Measurements from ENCODE around the gene PIAS1.
A peak's percentile ranks its signal among the peaks of the same experiment; 100 is the strongest.
"Not testable (repeated sequence)": the region's sequence is repeated elsewhere in the genome, so short reads cannot be mapped to it uniquely, and the experiment has no call there.

PIAS1 gene

DNA sequence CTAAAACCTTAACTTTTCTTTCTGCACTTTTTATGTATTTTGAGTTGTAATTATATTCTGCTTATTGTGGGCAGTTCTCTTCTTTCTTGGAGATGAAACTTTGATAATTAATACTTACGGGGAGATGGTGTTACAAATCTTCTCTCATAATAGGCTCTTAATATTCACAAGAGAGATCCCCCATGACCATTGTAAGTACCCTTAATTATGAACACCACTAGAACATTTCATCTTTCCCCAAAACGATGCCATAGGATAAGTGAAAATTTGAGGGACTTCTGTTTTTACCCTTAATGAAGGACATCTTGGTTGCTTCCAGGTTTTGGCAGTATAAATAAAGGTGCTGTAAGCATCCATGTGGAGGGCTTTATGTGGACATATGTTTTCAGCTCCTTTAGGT lies 60.7 kb downstream of the PIAS1 start:
- DNase-seq (ENCODE audit: low read depth, low spot score): no peak

DNA sequence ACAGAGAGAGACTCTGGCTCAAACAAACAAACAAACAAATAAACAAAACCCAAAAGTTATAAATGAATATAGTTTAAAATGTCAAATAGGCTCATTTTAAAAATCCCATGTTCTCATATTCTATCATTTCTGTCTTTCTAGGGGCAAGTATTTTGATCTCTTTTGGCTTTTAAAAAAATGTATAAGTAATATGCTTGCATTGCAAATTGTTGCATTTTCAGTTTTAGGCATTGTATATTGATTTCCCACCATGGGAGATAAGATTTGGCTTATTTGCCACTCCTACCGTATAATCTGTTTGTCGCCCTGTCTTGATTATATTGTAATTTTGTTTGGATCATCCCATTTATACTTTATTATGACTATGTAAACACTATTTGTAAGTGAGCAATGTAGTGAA lies 70.6 kb downstream of the PIAS1 start:
- no peak for DNase-seq (ENCODE audit: low read depth, low spot score)

DNA sequence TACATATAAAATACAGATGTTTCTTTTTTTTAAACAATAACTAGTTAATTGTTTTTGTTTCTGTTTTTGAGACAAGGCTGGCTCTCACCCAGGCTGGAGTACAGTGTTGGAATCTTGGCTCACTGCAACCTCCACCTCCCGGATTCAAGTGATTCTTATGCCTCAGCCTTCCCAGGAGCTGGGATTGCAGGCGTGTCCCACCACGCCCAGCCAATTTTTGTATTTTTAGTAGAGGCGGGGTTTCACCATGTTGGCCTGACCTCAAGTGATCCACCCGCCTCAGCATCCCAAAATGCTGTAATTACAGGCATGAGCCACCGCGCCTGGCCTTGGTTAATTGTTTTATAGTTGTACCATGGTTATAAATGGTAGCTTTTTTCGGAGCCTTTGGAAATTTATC lies 72.3 kb downstream of the PIAS1 start:
- no peak for DNase-seq (ENCODE audit: low read depth, low spot score)

DNA sequence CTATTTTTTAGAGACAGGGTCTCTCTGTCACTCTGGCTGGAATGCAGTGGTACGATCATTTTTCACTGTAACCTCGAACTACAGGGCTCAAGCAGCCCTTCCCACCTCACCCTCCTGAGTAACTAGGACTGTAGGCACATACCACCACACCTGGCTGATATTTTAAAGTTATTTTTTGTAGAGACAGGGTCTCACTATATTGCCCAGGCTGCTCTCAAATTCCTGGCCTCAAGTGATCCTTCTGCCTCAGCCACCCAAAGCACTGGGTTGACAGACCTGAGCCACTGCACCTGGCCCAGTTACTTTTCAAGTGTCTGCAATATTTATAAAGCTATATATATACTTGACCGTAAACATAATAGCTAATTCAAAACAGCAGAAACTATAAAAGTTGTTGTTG lies 75.0 kb downstream of the PIAS1 start:
- no peak for DNase-seq (ENCODE audit: low read depth, low spot score)

DNA sequence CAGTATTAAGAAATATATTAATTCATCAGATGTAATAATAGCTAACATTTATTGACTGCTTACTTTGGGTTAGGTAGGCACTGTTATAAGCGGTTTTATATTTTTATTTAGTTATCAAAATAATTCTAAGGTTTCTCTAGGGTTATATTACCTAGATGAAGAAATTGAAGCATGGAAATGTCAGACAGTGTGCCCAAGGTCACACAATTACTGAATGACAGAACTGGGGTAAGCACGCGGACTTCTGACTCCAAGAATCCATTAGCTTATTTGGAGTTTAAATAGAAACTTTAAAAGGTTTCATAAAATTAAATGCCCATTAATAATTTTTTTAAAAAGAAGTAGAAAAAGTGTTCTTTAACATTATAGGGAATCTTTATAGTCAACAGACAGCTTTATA lies 76.7 kb downstream of the PIAS1 start:
- DNase-seq (ENCODE audit: low read depth, low spot score): no peak

DNA sequence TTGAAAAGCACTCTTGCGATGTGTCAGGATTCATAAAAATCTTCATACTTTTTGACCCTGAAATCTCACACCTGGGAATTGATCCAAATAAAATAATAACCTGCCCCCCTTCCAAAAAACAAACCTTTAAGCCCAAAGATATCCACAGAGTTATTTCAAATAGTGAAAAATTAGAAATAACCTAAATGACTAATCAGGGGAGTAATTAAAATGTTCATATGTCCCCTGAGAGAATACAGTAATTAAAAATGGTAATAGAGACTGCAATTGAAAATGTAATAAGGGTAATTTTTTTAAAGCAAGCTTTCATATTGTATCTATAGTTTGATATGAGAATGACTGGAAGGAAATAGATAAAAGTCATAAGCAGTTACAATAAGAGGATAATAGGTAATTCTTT lies 83.0 kb downstream of the PIAS1 start:
- DNase-seq (ENCODE audit: low read depth, low spot score): no peak

DNA sequence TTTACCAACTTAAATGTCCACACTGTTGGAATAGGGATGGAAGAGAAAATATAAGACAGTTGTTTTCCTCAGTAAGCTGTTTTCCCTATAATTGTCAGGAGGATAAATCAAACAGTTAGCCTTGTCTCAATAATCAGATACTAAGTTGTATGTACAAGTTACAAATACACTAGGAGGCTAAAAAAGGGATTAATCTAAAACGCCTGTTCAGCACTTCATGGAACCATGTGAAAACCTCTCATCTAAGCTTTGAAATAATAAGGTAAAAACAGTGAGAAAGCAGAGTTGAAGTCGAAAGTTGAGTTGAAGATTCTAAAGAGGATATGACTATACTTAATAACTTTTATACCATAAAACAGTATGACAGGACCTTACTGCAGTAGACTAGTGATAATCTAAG lies 89.0 kb downstream of the PIAS1 start:
- no peak for DNase-seq (ENCODE audit: low read depth, low spot score)

DNA sequence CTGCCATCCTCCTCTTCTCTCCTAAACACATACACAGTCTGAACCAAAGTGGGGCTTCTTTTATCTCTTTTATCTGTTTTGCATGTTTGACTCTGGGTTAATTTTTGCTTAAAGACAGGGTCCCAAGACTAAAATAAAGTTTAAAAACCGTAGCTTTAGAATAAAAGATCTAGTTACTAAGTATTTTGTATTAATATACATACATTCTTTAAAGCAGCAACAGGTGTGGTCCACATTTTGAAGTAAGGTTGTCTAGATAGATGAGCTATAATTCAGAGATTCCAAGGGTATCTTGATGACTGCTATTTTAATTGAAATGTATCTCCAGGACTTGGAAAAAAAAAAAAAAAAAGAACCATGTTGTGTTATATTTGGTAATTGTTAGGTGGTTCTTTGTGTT lies 89.7 kb downstream of the PIAS1 start:
- no peak for DNase-seq (ENCODE audit: low read depth, low spot score)

DNA sequence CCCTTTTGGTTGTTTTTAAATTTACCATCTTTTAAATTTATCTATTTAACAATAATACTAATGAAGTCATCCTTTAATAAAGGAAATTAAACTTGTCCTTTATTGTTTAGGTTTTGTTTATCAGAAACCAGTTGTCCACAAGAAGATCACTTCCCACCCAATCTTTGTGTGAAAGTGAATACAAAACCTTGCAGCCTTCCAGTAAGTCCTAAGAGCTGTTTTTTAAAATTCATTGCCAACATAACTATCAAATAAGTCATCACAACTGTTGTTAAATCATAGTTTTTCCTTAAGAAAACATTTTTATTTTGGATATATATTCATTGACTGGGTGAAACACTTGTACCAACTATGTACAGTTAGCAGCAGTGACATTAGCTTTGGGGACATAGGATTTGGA lies 91.6 kb downstream of the PIAS1 start:
- DNase-seq (ENCODE audit: low read depth, low spot score): no peak

DNA sequence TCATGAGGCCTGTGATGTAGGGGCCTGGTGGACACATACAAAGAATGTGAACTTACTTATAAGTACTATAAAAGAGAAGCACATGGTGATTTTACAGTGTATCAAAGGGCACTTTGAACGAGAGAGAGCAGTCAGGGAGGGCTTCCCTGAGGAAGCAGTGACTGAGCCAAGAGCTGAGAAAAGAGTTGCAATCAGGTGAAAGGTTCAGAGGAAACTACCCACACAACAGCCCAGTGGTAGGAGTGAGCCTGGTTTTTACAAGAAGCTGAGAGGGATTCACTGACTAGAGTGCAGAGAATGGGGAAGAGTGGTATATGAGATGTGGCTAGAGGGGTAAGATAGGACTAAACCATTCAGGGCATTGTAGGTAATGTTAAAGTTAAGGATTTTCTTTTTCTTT lies 93.9 kb downstream of the PIAS1 start:
- no peak for DNase-seq (ENCODE audit: low read depth, low spot score)

DNA sequence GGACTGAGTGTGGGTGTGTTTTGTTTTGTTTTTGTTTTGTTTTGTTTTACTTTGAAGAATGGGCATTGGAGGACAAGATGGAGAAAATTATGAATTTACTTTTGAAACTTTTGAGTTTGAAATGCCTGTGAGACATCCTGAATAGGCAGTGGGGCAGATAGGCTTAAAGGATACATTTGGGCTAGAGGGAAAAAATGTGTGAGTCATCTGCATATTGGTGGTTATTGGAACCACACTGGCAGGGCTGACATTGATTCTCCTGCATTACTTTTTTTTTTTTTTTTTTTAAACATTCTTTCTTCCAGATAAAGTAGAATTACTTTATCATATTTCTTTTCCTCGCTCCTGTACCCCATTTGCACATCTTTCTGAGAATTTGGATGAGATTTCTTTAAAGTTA lies 94.9 kb downstream of the PIAS1 start:
- no peak for DNase-seq (ENCODE audit: low read depth, low spot score)

DNA sequence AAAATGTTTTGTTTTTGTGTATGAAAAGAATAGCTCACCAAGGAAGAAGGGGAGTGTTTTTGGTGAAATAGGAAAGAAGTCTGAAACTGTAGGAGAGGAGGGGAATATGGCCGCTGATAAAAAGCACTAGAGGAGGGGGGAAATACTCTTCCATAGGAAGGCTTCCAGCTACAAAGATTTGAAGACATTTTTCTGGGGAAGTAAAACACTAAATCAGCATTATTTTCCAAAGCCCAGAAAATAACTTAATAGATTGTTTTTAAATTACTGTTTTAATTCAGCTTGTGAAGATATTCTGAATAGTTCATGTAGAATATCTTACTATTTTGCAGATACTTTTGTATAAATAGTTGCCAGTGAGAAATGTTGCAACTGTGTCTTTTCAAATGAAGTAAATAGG lies 96.1 kb downstream of the PIAS1 start:
- no peak for DNase-seq (ENCODE audit: low read depth, low spot score)

DNA sequence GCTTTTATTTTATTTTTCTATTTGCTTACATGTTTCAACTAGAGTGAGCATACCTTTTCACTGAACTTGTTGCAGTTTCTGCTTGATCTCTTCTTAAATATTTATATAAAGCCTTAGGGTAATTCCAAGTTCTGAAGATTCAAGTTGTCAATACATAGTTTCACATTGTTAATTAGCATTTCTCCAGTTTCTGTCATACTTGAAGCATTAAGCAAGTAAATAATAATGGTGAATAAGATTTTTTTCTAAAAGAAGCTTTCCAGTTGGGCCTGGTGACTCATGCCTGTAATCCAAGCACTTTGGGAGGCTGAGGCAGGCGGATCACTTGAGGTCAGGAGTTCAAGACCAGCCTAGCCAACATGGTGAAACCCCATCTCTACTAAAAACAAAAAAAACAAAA lies 97.2 kb downstream of the PIAS1 start:
- DNase-seq (ENCODE audit: low read depth, low spot score): no peak

DNA sequence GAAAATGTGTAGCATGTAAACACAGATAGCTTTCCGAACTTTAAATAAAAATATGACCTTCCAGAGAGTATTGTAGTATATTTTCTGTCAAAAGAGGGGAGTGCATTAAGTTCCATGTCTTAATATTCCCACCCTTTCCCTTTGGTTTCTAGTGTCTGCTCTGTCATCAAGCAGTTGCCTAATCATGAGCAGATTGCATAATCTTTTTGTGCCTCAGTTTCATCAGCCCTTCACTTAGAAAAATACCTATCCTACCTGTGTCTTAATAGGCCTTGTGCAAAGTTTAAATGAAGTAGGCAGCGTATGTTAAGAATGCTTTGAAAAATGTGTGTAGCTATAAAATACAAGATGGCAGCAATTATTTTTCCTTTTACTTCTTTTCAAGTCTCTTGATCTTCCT lies 98.2 kb downstream of the PIAS1 start:
- no peak for DNase-seq (ENCODE audit: low read depth, low spot score)

DNA sequence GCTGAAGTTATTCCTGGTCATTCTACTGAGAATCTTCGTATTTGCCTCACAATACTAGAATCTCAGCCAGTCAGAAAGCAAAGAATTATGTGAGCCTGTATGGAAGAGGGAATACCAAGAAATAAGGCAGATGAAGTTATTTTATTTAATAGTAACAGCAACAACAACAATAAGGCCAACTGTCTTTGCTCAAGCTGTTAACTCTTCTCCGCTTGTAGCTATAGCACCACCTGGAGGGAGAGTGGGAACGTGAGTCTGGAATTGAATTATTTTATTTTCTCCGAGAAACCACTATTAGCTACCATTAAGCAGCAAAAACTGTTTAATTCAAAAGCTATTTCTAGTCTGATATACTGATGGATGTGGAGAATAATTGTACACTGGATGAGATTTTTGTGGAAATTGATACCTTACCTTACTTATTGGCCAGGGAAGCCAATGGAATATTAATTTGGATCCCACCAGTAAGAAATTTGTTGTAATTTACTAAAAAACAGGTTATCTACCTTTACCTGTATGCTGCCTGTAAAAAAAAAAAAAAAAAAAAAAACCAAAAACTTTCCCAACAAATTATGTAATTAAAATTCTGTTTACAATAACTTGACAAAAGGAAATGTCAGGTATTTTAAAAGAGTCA lies 100.9 kb downstream of the PIAS1 start:
- DNase-seq (ENCODE audit: low read depth, low spot score): peak; percentile 46

DNA sequence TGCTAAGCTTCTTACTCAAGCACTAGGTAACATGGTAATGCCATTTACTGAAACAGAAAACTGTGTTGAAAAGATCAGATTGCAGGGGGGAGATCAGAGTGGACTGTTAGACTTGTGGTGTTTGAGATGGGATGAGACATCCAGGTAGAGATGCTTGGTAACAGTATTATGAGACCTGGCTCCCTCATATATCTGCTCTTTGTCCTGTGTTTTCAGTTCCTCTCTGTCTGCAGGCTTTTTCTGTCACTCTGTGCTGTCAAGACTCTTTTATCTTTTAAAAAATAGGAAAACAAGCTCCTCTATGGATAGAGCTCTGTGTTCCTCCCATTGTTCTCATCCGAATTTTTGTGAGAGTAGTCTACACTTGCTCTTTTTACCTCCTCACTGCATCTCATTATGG lies 103.0 kb downstream of the PIAS1 start:
- no peak for DNase-seq (ENCODE audit: low read depth, low spot score)

DNA sequence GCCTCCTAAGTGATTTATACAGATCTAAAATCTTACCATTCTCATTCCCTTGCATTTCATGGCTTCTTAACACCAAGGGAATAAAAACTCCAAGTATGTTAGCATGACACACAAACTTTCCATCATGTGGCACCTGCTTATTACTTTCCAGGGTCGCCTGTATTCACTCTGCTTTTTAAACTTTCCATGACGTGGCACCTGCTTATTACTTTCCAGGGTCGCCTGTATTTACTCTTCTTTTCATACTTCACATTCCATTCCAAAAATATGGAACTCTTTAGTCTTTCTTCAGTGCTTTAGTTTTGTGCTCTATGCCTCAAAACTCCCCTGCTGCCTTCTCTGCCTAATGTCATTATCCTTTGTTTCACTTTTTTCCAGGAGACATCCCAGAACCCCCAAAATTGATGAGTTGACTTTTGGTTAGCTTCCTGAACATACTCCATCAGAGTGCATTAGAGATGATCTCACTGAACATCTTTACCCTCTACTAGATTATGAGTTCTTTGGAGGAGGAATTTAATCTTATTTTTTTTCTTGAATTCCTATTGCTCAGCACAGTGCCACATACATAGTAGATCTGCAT lies 104.0 kb downstream of the PIAS1 start:
- no peak for DNase-seq (ENCODE audit: low read depth, low spot score)

DNA sequence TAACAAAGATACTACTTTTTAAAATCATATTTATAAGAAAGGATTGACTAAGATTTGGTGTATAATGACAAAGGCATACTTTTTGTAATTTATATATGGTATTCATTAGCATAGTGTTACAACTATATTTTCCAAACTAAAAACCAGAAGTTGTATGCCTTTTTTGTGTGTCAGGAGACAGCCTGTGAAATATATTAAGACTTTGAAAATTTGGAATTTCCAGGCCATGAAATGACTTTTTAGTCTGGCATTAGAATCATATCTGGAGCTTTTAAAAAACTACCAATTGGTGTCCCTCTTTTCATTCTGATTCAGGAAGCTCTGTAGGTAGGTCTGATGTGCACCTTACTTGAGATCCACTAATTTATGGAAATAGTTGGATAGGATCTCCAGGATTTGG lies 109.1 kb downstream of the PIAS1 start:
- no peak for DNase-seq (ENCODE audit: low read depth, low spot score)

DNA sequence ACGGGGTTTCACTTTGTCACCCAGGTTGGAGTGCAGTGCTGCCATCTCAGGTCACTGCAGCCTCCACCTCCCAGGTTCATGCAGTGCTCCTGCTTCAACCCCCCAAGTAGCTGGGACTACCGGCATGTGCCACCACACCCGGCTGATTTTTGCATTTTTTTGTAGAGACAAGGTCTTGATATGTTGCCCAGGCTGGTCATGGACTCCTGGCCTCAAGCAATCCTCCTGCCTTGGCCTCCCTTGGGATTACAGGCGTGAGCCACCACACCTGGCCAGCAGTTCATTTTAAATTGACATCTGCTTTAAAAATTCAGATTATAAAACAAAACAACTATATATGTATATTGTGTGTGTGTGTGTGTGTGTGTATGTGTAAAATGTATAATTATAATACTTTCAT lies 112.7 kb downstream of the PIAS1 start:
- DNase-seq (ENCODE audit: low read depth, low spot score): no peak

DNA sequence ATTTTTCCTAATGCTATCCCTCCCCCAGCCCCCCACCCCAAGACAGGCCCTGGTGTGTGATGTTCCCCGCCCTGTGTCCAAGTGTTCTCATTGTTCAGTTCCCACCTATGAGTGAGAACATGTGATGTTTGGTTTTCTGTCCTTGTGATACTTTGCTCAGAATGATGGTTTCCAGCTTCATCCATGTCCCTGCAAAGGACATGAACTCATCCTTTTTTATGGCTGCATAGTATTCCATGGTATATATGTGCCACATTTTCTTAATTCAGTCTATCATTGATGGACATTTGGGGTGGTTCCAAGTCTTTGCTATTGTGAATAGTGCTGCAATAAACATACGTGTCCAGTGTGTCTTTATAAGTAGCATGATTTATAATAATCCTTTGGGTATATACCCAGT lies 117.9 kb downstream of the PIAS1 start:
- DNase-seq (ENCODE audit: low read depth, low spot score): not testable (repeated sequence)

DNA sequence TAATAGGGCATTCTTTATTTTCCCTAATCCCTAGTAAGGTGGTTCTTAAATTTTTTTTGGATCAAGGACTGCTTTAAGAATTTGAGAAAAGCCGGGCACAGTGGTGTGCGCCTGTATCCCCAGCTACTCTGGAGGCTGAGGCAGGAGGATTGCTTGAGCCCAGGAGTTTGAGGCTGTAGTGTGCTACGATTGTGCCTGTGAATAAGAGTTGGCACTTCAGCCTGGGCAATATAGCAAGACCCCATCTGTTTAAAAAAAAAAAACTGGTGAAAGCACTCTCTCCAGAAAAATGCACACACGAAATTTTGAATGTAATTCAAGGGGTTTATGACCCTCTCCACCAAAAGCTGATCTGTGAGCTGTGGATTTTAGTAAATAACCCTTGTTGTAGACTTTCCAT lies 119.0 kb downstream of the PIAS1 start:
- DNase-seq (ENCODE audit: low read depth, low spot score): no peak

DNA sequence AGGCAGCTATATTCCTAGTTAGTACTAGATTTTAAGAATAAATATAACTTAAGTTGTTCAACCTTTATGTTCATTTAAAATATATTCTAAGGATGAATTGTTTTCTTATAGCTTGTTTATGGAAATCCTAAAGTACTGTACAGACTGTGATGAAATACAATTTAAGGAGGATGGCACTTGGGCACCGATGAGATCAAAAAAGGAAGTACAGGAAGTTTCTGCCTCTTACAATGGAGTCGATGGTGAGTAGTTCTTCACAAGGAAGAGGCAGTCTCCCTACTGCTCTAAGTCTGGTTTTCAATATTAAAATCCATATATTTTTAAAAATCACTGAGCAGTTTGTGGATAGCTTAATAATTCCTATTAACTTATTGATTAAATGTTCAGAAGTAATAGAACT lies 121.4 kb downstream of the PIAS1 start:
- DNase-seq (ENCODE audit: low read depth, low spot score): no peak

DNA sequence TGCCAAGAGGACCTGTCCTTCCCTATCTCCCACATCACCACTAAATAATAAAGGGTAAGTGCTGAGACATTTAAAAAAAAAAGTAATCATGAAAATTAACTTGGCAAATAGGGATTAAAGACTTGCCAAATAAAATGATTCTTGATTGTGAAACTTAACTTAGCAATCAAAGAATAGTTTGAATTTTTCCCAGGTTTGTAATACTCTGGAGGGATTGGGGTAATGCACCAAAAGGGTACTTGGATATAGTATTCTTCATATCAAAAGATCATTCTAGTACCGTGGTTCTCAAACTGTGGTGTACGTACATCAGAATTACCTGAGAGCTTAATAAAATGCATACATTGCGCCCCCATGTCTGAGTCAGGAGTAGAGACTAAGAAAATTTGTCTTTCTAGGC lies 122.5 kb downstream of the PIAS1 start:
- DNase-seq (ENCODE audit: low read depth, low spot score): no peak

DNA sequence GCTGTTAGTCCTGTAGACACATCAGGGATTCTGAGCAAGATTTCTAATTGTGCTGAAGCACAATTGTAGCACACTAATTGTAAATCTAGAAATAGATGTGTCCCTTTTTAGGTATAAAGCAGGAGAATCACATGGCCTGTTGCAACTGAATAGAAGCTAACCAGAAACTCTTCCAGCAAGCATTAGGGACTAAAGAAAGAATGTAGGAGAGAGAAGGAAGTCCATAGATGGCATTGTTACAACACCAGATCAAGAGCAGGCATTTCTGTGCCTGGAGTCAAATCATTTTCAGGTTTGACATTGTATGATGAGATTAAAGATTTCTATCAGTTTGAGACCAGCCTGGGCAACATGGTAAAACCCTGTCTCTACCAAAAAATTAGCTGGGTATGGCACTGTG lies 123.6 kb downstream of the PIAS1 start:
- no peak for DNase-seq (ENCODE audit: low read depth, low spot score)

All from smooth muscle cell of the brain vasculature (primary cell).